CD1c-positive myeloid dendritic cell (primary cell): ENCODE measurements around the gene EXT2.

Experiments used
- DNase-seq: peaks from one replicate; pipeline ENCODE4 v3.0.0-alpha.2; 2016; ENCODE audit errors: extremely low spot score

EXT2 gene

GRCh38 chr11:44243086-44243485 lies 147.6 kb downstream of the EXT2 start:
- no peak for DNase-seq

- DNase-seq: no peak
These were observed 148.3 kb downstream of the EXT2 start for GRCh38 chr11:44243595-44244343.

- DNase-seq: no peak
These were observed 149.3 kb downstream of the EXT2 start for GRCh38 chr11:44244639-44245310.

- DNase-seq: no peak
These were observed 151.2 kb downstream of the EXT2 start for GRCh38 chr11:44246726-44247125.

GRCh38 chr11:44247508-44247907 lies 152.0 kb downstream of the EXT2 start:
- DNase-seq: no peak

GRCh38 chr11:44248109-44248508 lies 152.6 kb downstream of the EXT2 start:
- no peak for DNase-seq

- no peak for DNase-seq
These were observed 154.9 kb downstream of the EXT2 start for GRCh38 chr11:44250421-44250820.

GRCh38 chr11:44252999-44253602 lies 157.6 kb downstream of the EXT2 start:
- no peak for DNase-seq

GRCh38 chr11:44255406-44256071 lies 160.1 kb downstream of the EXT2 start:
- no peak for DNase-seq

- no peak for DNase-seq
These were observed 161.3 kb downstream of the EXT2 start for GRCh38 chr11:44256673-44257291.

GRCh38 chr11:44257338-44258189 lies 162.1 kb downstream of the EXT2 start:
- no peak for DNase-seq

- no peak for DNase-seq
These were observed 162.7 kb downstream of the EXT2 start for GRCh38 chr11:44258190-44258489.

- no peak for DNase-seq
These were observed 163.5 kb downstream of the EXT2 start for GRCh38 chr11:44258839-44259420.

- DNase-seq: no peak
These were observed 164.6 kb downstream of the EXT2 start for GRCh38 chr11:44260081-44260480.

- DNase-seq: no peak
These were observed 166.5 kb downstream of the EXT2 start for GRCh38 chr11:44261800-44262591.

GRCh38 chr11:44263738-44264437 lies 168.4 kb downstream of the EXT2 start:
- no peak for DNase-seq

- no peak for DNase-seq
These were observed 168.9 kb downstream of the EXT2 start for GRCh38 chr11:44264438-44264749.

GRCh38 chr11:44264761-44265160 lies 169.3 kb downstream of the EXT2 start:
- DNase-seq: no peak

GRCh38 chr11:44266056-44266780 lies 170.7 kb downstream of the EXT2 start:
- no peak for DNase-seq
